GM18508 (cell line): Measurements from ENCODE around the gene GLRA1.
A peak's percentile ranks its signal among the peaks of the same experiment; 100 is the strongest.
"Not testable (repeated sequence)": the region's sequence is repeated elsewhere in the genome, so short reads cannot be mapped to it uniquely, and the experiment has no call there.

Experiments used
- ATAC-seq: cut with Tn5 transposase; IDR thresholded peaks from one replicate; pipeline ENCODE4 v1.9.1; 2021; ENCODE audit warnings: moderate number of reproducible peaks; ENCODE audit not compliant: insufficient read depth, unreplicated experiment

The GLRA1 gene

GRCh38 chr5:151825445-151825844 lies 99.2 kb downstream of the GLRA1 start:
- ATAC-seq = no peak

GRCh38 chr5:151822141-151822540 lies 102.5 kb downstream of the GLRA1 start:
- ATAC-seq = no peak

GRCh38 chr5:151820903-151821302 lies 103.7 kb downstream of the GLRA1 start:
- no peak for ATAC-seq

- ATAC-seq = no peak
Measured at GRCh38 chr5:151820271-151820670, 104.4 kb downstream of the GLRA1 start.

GRCh38 chr5:151819830-151820229 lies 104.8 kb downstream of the GLRA1 start:
- ATAC-seq = no peak

GRCh38 chr5:151815051-151815450 lies 109.6 kb downstream of the GLRA1 start:
- no peak for ATAC-seq

GRCh38 chr5:151812757-151813309 lies 111.8 kb downstream of the GLRA1 start:
- no peak for ATAC-seq

- ATAC-seq = no peak
Measured at GRCh38 chr5:151811593-151812321, 112.9 kb downstream of the GLRA1 start.

GRCh38 chr5:151810897-151811296 lies 113.8 kb downstream of the GLRA1 start:
- ATAC-seq = no peak

GRCh38 chr5:151810449-151810848 lies 114.2 kb downstream of the GLRA1 start:
- ATAC-seq = no peak

- ATAC-seq = no peak
Measured at GRCh38 chr5:151808451-151809169, 116.0 kb downstream of the GLRA1 start.

- ATAC-seq = no peak
Measured at GRCh38 chr5:151805414-151806223, 119.0 kb downstream of the GLRA1 start.

- peak; percentile 48 for ATAC-seq
Measured at GRCh38 chr5:151800532-151800931, 124.1 kb downstream of the GLRA1 start.

GRCh38 chr5:151799407-151799806 lies 125.2 kb downstream of the GLRA1 start:
- ATAC-seq = no peak

- no peak for ATAC-seq
Measured at GRCh38 chr5:151798674-151799073, 126.0 kb downstream of the GLRA1 start.

- ATAC-seq = no peak
Measured at GRCh38 chr5:151795426-151795825, 129.2 kb downstream of the GLRA1 start.

- no peak for ATAC-seq
Measured at GRCh38 chr5:151793358-151793757, 131.3 kb downstream of the GLRA1 start.

- ATAC-seq = no peak
Measured at GRCh38 chr5:151787817-151788216, 136.8 kb downstream of the GLRA1 start.

GRCh38 chr5:151786468-151786867 lies 138.2 kb downstream of the GLRA1 start:
- ATAC-seq = no peak

- ATAC-seq = no peak
Measured at GRCh38 chr5:151784141-151784540, 140.5 kb downstream of the GLRA1 start.

GRCh38 chr5:151783664-151784063 lies 141.0 kb downstream of the GLRA1 start:
- ATAC-seq = not testable (repeated sequence)
